HG03565 (cell line): ENCODE results near the gene OPCML.

Source experiments
- ATAC-seq: cut with Tn5 transposase; IDR thresholded peaks from one replicate; pipeline ENCODE4 v1.9.1; 2021; ENCODE audit warnings: mild to moderate bottlenecking, moderate library complexity; ENCODE audit not compliant: unreplicated experiment

The OPCML gene

DNA sequence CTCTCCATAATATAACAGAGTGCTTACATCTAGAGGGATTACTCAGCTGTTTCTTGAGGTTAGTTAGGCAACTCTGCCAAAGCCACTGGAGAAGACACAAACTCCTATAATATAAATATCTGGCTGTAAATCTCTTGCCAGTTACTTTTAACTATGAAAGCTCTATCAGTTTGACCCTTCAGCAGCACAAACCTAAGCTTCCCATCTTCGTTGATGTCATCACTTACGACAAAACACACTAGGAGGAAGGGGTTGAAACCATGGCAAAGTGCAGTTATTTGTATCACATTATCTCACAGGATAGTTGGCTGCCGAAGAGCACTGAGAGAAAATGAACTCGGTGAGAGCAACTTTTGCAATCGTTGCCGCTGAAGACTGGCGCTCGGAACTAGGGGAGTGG lies 922.1 kb downstream of the OPCML start:
- ATAC-seq: no peak

DNA sequence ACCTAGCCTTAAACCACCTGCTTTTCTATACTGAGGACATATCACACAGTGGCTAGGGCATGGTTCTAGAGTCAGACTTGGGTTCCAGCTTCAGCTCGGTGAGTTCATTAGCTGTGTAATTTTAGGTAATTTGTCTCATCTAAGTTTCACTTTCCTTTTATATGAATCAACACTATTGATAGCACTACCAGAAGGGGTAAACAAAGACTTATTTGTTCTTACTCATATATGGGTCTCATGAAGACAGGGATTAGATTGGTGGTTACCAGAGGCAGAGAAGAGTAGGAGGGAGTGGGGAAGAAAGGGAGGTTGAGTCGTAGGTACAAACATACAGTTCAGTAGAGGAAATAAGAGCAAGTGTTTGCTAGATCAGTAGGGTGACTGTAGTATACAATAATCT lies 924.7 kb downstream of the OPCML start:
- ATAC-seq: no peak

DNA sequence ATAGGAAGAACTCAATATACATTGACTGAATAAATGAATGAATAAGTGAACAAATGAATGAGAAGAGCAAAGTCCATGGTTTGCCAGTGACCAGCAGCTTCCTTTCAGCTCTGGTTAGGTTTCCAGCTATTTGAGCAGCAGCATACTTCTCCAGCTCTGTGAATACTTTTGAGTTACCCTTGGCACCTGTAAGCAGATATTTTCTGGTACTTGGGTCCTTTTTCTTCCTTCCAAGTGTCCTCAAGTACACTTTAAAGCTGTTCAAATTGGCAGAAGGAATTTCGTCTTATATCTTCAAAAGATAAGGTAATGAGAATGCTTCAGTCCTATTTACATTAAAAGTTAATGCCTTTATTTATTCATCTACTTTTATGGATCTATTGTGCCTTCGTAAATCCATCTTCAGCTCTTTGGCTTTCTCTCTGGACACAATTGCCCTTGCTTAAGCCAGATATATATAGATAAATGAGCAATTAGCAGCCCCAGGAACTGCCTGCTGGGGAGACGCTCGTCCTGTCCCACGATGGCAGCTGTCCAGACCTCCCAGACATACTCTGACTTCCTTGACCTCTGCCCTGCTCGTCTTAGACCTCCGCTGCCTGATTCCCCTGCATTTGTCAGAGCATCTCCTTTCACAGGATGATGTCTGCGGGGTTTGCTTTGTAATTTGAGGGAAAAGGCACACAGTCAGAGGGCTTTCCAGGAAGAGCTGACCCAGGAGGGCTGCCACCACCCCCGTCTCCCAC lies 926.3 kb downstream of the OPCML start:
- ATAC-seq: no peak

DNA sequence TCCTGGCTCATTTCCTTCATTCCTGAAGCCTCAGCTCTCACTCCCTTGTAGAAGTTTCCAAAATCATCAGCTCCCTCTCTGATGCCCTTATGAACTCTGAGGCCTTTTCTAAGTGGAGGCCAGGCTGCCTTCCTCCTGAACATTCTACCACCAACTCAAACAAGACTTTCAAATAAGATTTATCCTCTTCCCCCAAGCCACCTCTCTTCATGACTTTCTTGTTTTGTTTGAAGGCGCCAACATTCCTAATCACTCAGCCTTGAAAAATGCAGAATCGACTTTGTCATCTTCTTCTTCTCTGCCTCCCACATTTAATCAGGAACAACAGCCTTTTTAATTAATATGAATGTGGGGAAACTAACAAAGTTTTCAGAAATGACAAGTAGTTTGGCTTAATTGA lies 927.9 kb downstream of the OPCML start:
- no peak for ATAC-seq

DNA sequence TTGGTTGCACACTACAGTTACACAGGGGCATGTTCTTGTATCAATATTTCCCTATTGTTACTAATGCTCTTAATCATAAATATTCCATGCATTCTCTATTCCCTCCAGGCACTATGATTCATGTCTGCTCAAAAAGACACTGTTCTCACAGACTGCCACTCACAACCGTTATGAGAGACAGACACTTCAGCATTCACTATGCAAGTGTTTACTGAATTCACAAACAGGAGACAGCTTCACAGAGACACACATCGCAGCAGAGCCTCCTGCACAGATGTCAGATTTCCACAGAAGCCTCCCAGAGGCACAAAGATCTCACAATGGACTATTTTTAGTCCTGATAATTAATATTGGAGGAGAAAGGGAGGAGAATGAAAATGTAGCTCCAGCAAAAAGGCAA lies 930.4 kb downstream of the OPCML start:
- ATAC-seq: no peak

DNA sequence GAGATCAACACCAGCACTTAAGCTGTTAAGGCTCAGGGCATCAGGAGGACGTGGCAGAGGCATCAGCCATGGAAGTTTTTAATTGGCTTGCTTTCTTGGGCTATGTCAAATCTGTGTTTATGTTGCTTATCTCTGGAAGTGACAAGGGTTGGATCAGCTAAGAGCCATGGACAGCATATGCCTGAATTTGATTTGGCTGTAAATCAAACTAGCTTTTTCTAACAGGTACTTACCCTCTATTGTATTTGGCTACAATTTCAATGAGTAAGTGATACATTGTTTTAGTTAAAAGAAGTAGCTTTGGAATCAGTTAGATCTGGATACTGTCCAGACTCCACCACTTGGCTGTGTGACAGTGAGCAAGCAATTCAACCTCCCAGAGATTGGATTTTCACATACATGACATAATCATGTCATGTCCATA lies 936.6 kb downstream of the OPCML start:
- no peak for ATAC-seq

DNA sequence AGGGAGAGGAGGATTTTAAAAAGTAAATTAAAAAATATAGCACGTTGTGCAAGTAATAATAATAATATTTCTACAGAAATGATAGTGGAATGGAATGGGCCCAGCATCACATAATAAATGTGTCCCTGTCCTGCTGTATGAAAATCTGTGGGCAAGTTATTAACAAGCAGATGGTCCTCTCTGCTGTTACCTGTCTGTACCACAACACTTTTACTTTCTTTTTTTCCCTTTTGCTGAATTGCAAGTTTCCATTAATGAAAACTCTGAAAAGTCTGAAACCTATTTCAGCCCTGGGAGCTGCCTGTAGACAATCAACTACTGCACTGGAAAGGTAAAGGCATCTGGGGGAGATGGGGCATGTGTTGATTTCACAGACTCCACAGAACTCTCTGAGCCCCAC lies 937.1 kb downstream of the OPCML start:
- no peak for ATAC-seq

DNA sequence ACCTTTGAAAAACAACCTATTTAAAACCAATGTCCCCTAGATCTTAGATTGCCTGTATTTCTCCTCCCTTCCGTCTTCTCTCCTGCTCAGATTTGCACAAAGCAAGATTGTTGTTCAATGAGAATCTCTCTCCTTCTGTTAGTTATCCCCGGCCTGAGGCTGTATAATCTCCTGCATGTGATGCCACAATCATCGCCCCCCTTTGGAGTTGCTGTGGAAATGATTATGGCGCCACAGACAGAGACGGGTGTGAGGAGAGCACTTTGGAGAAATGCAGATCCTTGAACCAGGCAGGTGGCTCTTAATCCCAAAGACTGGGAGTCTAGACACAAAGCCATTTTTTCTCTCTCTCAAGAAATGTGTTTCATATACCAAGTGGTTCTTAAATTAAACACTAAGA lies 941.3 kb downstream of the OPCML start:
- no peak for ATAC-seq

DNA sequence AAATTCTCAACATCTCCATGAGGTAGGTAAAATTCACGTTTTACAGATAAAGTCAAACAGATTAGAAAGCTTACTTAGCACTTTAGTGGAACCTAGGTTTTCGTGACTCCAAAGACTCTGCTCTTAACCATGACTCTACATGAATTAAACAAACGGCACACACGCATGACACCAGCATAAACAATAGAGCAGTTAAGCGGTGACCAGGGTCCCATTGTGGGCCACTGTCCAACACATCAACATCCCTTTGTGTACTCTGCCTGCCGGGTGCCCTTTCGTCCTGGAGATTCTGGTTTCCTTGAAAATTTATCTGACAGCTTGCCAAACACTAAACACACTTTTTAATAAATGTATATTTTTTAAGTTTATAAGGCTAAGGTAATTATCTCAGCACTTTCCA lies 941.7 kb downstream of the OPCML start:
- no peak for ATAC-seq

DNA sequence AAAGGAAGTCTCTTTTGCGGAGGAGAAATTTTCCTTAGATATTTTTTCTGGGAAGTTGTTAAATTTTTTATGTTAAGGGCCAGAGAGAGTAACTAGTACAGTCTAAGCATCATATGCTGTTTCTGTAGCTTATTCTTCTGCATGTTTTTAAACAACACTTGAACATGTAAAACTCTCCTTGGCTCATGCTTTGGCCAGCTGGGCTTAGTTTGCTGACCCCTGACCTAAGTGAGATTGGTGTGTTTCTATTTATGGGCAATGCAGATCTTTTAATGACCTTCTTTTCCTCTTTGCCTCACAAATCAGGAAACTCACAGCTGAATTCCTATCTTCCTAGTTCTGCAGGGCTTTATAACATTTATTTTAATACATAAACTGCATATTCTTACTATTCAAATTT lies 942.5 kb downstream of the OPCML start:
- ATAC-seq: no peak

DNA sequence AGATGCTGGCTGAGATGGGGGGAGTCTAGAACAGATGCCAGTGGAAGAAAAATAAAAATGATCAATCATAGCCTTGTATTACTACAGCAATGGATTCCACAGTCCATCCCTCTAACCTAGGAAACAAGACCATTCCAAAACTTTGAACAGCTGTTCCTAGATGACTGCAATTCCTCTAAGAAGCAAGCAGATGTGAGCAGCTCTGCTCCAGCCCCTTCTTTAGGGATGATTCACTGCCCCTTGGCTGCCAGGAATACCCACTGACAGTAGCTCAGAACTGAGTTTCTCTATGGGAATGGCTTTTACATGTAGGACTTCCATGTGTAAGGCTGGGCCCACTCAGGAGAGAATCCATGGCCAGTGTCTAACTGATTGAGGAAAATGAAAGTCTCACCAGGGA lies 943.9 kb downstream of the OPCML start:
- no peak for ATAC-seq

DNA sequence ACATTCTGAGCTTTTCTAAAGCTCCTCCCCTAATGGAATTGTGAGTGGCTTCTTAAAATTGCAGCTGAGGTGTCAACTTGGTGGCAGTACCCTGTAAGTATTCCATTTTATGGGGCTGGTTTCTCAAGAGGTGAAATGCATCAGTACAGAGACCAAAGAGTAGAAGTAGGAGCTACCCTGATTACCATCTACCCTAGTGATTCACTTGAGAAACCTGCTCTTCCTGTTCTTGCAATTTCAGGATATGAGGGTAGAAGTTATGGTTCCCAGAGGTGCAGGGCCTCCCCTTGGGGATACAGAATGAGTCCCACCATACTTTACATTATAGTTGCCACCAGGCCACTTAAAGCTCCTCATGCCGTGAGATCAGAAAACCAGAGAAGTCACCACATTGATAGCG lies 944.6 kb downstream of the OPCML start:
- no peak for ATAC-seq

DNA sequence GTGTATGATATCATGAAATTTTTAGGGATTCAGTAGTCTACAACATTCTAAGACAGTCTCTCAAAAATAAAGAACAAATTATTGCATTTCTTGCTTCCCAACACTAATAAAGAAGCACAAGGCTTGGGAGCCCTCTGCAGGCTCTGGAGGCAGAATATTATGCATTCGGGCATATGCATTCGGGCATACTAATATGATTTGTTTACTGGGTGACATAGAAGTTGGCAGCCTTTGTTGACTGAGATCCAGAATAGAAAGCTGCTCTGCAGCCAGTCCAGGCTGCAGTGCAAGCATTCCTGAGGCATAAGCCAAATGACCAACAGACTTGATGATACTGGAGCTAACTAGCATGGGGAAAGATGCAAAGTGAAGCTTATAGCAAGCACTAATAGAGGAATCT lies 945.5 kb downstream of the OPCML start:
- no peak for ATAC-seq

DNA sequence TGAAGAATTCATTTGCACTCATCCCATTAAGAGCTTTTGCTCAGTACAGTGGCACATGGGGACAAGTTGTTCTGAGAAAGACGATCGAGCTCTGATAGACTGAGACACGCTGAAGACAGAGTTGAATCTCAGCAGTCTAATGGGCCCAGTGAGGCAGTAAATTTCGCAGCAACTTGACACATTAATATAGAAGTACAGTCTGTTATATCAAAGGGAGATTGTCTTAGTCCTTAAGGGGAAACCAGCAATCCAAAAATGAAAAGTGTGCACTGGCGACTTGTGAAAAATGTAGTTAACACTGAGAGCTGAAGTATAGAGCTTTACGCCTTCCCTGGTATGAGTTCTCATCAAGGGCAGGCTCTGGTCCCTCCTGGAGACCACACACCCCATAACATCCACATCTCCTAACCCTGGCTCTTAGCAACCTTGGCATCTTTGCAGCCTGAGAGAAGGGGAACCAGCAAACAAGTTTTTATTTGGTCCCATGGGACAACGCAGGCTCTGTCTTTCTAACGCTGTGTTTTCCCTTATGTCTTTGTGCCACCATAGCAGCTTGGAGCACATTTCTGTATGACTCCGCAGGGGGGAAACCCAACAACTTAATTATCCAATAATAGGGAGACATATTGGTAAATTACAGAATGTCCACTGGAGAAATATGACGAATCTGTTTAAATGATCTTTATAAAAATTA lies 952.5 kb downstream of the OPCML start:
- ATAC-seq: no peak

DNA sequence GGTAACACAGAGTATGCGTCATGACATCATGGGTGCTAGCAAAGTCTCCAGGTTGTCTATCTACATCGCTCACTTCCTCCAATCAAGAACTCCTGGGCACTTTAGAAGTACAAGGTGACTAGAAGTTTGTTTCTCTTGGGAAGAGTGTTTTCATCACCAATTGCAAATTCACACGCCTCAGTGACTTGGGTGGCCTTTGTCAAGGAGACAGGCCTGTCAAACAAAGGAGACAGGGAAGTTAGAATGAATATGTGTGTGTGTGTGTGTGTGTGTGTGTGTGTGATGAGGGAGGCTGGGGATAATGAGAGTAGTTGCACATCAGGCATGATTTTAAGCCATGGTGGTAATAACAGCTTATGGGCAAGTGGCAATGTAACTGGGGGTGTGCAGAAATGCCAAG lies 953.2 kb downstream of the OPCML start:
- ATAC-seq: no peak

DNA sequence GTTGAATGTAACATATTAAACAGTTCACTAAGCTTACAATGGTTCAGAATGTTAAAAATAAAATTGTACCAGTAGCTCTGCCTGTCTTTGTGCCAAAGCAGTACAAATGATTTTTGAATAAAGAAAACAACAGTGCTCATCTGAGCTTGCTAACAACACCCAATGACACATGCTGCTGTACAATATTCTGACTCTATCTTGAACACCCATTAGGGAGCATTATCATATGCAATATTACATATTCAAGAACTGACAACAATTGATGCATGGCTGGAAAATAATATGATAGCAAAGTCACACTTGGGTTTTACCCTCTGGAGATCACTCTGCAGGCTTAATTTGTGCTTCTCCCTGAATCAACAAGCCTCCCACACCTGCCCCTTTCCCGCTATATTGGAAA lies 953.7 kb downstream of the OPCML start:
- ATAC-seq: no peak

DNA sequence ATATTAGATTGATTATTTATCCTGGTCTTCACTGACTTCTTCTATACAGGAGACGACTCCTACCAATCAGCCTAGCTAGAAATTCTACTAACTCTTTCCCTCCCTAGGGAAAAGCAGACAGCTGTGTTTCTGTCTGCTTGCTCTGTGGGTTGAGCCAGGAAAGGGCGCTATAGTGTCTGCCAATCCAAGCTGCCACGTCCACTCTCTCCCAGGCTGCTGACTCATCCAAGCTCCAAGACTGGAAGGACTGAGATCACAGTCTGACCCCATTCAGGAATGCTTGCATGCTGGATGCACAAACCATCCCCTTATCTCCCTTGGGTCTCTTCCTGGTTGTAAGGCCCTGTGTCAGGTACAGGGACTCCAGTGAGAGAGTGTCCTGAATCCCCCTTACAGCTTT lies 955.6 kb downstream of the OPCML start:
- no peak for ATAC-seq

DNA sequence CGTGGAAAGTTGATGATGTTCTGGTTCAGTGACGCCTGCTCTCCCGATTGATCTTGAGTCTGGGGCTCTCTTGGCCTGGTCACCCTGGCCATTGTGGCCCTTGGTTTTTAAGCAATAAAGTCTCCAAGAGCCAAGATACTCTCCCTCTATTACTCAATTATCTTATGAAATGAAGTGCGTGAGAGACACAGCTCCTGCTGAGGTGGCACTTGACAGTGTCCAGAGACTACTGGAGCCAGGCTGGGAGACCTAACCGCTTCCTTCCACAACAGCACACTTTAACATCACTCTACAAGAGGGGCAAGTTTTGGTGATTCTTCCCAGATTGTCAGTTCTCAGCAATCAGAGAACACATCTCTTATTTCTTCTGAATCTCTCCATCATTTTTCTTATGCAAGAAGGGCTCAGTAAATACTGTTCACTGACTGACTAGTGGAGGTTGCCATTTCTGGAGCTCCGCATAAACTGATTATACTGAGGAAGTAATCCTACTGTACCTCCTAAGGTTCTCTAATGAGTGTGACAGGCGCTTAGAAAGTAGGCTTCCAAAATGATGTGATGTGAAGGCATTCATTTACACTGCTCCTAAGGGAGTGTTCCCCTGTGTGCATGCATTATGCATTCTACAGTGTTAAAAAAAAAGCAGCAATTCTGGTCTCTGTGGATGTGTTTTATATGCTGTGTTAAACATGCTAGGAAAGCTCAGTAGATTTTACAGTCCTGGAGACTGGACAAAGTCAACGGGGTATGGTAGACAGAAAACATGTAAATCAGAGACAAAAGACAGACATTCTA lies 968.0 kb downstream of the OPCML start:
- ATAC-seq: no peak

DNA sequence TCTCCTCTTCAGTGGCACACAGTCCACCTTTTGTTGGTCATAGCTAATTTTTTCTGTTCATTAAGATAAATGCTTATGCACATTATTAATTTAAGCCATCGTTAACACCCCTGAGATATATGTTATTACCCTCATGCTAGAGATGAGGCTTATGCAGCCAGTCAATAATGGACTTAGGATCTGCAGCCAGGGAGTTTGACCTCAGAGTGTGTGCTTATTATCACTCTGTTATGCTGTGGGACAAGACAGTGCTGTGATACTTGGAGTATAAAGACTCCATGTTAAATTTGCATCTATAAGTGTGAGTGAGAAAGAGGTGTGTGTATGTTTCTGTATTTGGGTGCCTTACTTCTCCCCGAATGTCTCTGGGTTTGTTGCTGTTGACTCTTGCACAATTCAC lies 969.3 kb downstream of the OPCML start:
- ATAC-seq: no peak

DNA sequence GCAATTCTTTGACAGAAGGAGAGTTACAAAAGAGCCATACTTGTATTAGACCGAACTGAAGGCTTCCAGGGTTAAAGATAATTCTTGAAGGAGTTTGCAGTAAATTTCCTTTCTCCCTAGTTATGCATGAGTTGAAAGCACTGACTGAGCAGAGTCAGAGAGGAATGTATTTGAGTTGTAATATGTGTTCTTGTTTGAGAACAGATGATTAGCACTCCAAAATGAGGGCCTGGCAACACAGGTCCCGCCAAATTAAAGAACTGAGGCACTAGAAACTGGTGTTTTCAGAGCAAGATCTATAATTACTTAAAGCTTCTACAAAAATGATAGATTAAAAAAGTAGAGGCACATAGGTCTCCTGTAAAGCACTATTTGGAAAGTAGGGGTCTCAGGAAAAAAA lies 970.4 kb downstream of the OPCML start:
- ATAC-seq: no peak

DNA sequence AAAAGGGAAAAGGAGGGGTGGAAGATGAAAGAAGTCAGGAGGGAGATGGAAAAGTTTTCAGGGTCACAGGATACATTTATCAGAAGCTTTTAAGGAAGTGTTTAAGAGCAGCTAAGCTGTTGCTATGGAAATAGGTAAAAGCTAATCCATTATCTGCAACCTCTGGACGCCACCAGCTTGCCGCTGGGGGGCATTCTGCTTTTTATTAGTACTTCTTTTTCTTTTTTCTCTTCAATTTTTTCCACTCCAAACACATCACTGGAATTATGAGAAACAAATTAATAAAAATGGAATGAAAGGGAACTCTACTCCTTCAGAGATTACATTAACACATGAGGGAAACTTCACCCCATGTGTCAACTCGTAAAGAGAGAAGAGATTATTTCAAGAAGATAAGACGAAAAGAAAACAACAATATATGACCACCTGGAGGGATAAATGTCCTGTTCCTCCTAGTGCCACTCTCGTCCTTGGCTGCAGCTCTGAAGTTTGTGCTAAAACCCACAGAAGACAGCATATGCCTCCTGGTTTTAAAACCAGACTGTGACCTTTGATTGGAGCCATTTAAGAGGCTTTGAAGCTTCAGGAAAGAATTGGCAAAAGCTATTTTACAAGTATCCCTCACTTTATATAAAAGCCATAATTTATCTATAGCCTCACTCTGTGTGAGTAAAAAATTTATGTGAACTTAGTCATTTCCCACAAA lies 972.8 kb downstream of the OPCML start:
- no peak for ATAC-seq
